ENCODE measurements around the gene PDE12. TPM values are rescaled to one million over a fixed set of nuclear protein-coding genes. Genes with fewer than 3 reads are reported as not detected.

PDE12 gene
- total RNA-seq, 1 donor from 2014 or later: 20.4 TPM

GRCh38 chr3:57587905-57588304 is 31.8 kb downstream of the PDE12 start:
- intact Hi-C loops (cut with DNase I): no loop called here

GRCh38 chr3:57592306-57592705 is 36.2 kb downstream of the PDE12 start:
- Histone ChIP-seq H3K4me1 (peaks cover 35% of the 10 kb centered on the region), H3K27ac (no peak overlapping the region), H3K36me3 (peaks cover 7% of the 10 kb centered on the region), H3K9me3 (no peaks in the 10 kb centered on the region), H3K27me3 (no peaks in the 10 kb centered on the region), H3K4me3 (no peak overlapping the region)
- no peak for TF ChIP-seq CTCF (IDR thresholded peaks at IDR 0.05)
- DNase-seq: no peak
- intact Hi-C loops (cut with DNase I): no loop called here
- ATAC-seq: no peak

More at GRCh38 chr3:57587905-57588304, 31.8 kb downstream of the PDE12 start:
- Histone ChIP-seq H3K27me3 (no peaks in the 10 kb centered on the region), H3K4me3 (no peak overlapping the region), H3K36me3 (peaks cover 20% of the 10 kb centered on the region), H3K27ac (no peak overlapping the region), H3K4me1 (peaks cover 24% of the 10 kb centered on the region), H3K9me3 (no peaks in the 10 kb centered on the region)
- DNase-seq (no peak), ATAC-seq (no peak)
- TF ChIP-seq CTCF (IDR thresholded peaks at IDR 0.05): no peak

GRCh38 chr3:57594144-57594543 is 38.1 kb downstream of the PDE12 start:
- no peak overlapping the region for H3K27ac ChIP-seq
- no peaks in the 10 kb centered on the region for H3K9me3 ChIP-seq
- TF ChIP-seq CTCF (IDR thresholded peaks at IDR 0.05): no peak
- DNase-seq: no peak
- H3K36me3 ChIP-seq: peaks cover 7% of the 10 kb centered on the region
- H3K4me3 ChIP-seq: peak overlapping the region; percentile 94
- no peaks in the 10 kb centered on the region for H3K27me3 ChIP-seq
- H3K4me1 ChIP-seq: peaks cover 43% of the 10 kb centered on the region
- no peak for ATAC-seq
- intact Hi-C loops (cut with DNase I): no loop called here

DNA sequence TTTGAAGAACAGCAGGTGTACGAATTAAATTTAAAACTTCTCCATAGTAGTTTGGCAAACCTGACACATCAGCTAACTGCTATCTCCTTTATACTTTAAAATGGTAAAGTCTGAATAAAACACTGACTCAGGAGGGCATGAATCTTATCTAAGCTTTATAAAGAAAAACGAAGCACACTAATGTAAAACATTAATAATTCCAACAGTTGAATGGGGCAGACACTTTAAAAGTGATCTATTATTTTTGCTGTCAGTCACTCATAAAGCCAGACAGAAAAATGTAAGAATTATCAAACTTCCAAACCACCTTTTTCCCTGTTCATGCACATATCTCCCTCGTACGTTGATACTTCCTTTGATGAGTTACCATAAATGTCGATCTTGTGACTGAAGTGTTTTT is 38.5 kb downstream of the PDE12 start:
- H3K4me3 ChIP-seq: peak overlapping the region; percentile 94
- peaks cover 7% of the 10 kb centered on the region for H3K36me3 ChIP-seq
- ATAC-seq (no peak), DNase-seq (no peak)
- TF ChIP-seq CTCF (IDR thresholded peaks at IDR 0.05): no peak
- peaks cover 44% of the 10 kb centered on the region for H3K4me1 ChIP-seq
- intact Hi-C loops (cut with DNase I): no loop called here
- H3K27ac ChIP-seq: no peak overlapping the region
- H3K9me3 ChIP-seq: no peaks in the 10 kb centered on the region
- H3K27me3 ChIP-seq: no peaks in the 10 kb centered on the region

GRCh38 chr3:57596495-57597126 is 40.5 kb downstream of the PDE12 start:
- Histone ChIP-seq H3K27ac (peak overlapping the region; percentile 99), H3K4me3 (peak overlapping the region; percentile 94), H3K36me3 (no peaks in the 10 kb centered on the region), H3K27me3 (no peaks in the 10 kb centered on the region), H3K4me1 (peaks cover 44% of the 10 kb centered on the region), H3K9me3 (no peaks in the 10 kb centered on the region)
- peak; percentile 77 for ATAC-seq
- peak; percentile 92 for DNase-seq
- intact Hi-C loops (cut with DNase I): no loop called here
- no peak for TF ChIP-seq CTCF (IDR thresholded peaks at IDR 0.05)

Data from upper lobe of right lung (tissue), 1 donor.